NCI-H128 (cell line): ENCODE measurements around the gene ADI1.

ENCODE experiments used
- DNase-seq: peaks from one replicate; lab custom pipeline; 2025; ENCODE audit not compliant: unreplicated experiment; lab: John Stamatoyannopoulos, UW

The ADI1 gene

GRCh38 chr2:3519255-3520205 is at the start of gene ADI1:
Gene ADI1 (minus strand): TSS chr2:3519531. CDS start chr2:3519487, 44 bp downstream.
- DNase-seq, result no peak

DNA sequence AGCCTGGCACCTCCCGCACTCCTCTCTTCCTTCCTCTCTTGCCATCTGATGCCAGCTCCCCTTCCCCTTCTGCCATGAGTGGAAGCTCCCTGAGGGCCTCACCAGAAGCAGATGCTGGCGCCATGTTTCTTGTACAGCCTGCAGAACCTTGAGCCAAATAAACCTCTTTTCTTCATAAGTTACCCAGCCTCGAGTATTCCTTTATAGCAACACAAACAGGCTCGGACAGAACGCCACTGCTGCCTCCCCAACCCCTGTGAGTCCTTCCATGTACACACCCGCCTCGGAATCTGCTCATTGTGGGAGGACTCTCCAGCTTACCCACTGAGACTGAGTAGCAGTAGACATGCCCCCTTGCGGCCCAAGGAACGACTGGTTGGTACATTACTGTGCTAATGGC is 47.5 kb upstream of the ADI1 start:
- no peak for DNase-seq

DNA sequence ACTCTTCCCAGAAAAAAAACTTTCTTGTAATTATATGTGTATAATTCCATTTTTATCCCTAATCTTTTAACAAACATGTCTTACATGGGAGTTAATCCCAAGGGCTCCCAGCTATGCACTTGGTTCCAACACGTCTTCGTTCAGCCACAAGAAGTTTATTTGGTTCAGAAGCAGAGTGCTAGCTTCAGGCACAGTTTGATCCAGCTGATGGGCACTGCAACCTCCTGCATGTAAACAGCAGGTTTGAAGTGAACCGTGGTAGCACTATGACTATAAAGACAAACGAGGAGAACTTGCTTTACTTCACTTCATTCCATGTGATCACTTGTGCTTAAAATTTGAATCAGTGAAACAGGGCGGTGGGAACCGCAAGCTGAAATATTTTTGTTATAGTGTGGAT is 45.8 kb upstream of the ADI1 start:
- DNase-seq, result no peak

DNA sequence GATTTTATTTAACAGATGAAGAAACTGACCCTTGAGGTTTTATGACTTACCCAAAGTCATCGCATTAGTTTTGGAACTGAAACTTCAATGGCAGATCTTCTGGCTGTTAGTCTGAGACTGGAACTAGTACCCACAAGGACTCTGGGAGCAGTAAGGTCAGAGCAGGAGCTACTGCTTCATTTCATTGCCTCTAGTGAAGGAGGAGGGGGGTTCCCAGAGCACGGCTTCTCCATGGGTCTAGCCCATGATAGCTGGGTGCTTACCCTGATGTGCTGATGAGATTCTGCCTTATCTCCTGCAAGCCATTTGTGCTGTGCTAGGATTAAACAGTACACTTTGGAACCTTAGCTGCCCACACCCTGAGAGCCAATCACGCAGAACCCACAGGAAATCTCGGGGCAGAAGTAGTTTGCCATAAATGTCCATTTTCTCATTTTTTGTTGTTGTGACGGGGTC is 44.2 kb upstream of the ADI1 start:
- no peak for DNase-seq

DNA sequence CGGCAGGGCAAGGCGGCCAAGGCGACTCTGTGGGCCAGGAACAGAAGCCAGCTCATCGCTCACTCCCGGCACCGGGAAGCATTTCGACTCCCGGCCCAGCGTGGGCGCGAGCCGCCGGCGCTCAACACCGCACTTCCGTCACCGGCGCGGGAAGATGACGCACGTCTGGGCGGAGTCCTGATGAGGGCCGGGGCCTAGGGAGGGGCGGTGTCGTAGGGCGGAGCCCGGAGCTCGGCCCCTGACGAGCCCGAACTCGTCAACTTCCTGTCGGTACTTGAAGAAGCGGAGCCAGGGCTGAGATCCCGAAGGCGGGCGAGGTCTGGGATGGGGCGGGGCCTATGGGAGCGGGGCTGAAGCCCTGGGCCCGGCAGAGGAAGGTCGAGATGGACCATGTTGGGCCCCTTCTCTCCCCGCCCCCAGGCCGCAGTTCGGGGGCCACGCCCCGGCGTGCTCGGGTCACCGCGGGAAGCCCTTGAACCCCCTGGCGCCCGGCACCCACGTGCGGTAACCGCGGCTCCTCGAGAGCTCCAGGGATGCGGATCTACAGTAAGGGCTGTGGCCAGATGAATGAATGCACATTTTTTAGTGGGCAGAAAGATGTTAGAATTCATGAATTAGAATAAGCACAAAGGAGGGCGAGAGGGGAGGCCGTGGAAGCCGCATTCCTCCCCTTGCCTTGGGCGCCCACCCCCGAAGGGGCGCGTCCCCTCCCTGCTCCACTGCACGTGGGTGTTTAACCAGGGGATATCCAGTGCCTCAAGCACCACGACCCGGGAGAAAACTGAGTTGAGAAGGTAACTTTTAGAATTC is 39.1 kb upstream of the ADI1 start, which contains the start of gene RNASEH1:
RNASEH1 (minus strand) TSS at position 129 of the 810 bp plus-strand sequence; CDS start at position 56, 73 bp downstream.
- peak; percentile 93 for DNase-seq

DNA sequence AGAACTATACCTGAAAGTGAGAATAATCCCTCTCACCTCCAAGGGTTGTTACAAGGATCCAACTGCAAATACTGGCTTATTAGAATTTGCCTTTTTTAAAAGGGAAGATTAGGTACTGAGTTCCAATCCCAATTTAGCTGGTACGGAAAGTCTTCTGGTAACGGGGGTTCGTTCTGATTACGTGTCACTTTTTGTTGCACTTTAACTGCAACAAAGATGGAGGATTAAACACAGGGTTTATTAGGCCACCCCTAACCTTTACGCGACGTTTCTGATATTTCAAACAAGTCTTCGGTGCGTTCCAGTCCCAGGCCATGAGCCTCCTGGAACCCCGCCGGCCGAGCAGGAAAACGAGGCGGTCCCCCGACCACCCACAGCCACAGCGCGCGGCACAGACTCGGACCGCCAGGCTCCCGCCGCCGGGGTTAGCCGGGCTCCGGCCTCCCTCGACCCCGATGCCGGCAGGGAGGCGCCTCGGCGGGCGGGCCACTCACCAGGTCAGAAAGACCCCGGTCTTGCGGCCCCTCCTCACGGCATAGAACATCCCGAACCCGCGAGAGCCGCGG is 38.4 kb upstream of the ADI1 start:
- DNase-seq, result no peak

GRCh38 chr2:3553946-3554345 is 34.6 kb upstream of the ADI1 start:
- no peak for DNase-seq

DNA sequence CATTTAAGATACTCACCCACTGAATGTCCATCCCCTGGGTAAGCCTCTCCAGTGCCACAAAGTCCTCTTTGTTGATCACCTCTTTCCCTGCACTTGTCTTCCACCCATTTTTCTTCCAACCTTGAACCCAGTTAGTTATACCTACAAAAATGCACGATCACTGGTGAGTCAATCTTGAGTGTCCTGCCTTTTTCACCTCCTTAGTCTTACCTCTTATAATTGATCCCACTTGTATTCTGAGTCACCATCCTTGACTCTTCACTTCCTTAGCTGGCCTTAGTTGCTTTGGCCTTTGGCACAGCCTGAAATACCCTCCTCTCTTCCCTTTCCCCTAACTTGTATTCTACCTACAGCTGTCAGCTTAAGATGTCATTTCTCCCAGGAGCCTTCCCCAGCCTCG is 28.6 kb upstream of the ADI1 start:
- DNase-seq, result no peak

GRCh38 chr2:3545788-3546478 is 26.6 kb upstream of the ADI1 start:
- no peak for DNase-seq

GRCh38 chr2:3543023-3543683 is 23.8 kb upstream of the ADI1 start:
- DNase-seq, result no peak

- DNase-seq, result no peak
These were observed 22.8 kb upstream of the ADI1 start for GRCh38 chr2:3542107-3542506.

- no peak for DNase-seq
These were observed 20.5 kb upstream of the ADI1 start for GRCh38 chr2:3539836-3540235.

DNA sequence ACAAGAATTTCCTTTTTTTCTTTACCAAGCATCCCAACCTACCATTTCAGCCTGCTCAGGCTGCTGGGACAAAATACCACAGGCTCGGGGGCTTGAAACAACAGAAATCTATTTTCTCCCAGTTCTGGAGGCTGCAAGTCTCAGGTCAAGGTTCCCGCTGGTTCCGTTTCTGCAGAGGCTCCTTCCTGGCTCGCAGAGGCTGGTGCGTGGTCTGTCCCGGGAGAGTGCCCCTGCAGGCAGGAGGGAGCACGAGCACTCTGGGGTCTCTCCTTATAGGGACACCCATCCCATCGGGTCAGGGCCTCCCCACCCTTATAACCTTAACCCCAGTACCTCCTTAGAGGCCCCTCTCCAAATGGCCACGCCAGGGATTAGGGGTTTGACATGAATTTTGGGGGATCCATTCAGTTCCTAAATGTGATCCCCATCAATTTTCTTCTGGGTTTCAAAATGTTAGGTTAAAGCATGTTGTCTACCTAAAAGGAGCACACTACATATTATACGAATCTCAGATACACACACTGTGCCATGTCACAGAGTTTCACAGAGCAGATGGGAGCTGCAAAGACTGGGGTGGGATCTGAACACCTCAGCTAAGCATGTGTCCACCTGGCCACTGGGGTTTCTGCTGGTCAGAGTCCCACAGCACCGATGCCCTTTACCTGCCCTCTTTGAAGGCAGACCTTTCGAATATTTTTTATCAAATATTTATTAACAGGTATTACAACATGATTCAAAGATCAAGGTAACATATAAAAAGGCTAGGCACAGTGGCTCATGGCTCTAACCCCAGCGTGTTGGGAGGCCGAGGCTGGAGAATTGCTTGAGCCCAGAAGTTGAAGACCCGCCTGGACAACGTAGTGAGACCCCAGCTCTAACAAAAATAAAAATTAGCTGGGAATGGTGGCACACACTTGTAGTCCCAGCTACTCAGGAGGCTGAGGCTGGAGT is 17.6 kb upstream of the ADI1 start:
- no peak for DNase-seq

DNA sequence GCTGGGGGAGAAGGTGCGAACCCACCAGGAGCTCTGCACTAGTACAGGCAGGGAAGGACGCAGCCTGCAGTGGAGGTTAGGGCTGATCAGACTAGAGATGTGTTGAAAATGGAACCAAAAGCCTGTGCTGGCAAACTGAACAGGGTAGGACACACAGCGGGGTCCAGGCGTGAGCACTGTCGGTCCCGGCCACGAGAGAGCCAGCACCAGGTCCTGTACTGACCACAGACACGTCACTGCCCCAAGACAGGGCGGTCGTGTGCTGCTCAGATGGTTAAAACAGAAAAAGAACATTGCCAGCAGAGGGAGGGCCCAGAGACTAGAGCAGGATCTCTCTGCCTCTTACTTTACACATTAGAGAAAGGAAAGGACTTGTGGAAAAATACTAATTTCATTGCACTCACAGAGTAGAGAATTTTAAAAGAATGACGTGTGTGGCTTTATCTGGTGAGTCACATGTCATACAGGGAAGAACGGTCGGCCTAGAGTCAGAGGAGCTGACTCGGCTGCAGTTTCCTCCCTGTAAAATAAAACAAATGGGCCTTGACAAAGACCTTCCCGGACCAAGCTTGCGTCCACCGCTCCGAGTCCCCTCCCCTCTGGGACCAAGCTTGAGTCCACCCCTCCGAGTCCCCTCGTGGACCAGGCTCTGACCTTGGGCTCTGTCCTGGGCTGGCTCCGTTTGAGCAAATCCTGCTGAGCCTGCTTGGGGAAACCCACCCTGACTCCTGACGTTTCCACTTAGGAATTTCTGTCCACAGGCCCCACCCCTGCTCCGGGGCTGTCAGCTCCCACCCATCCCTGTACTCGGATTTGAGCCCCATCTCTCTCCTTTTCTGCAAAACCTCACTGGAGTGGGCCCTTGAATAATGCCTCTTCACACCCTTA is 16.7 kb upstream of the ADI1 start:
- no peak for DNase-seq

GRCh38 chr2:3535467-3535793 is 16.1 kb upstream of the ADI1 start:
- DNase-seq, result no peak

DNA sequence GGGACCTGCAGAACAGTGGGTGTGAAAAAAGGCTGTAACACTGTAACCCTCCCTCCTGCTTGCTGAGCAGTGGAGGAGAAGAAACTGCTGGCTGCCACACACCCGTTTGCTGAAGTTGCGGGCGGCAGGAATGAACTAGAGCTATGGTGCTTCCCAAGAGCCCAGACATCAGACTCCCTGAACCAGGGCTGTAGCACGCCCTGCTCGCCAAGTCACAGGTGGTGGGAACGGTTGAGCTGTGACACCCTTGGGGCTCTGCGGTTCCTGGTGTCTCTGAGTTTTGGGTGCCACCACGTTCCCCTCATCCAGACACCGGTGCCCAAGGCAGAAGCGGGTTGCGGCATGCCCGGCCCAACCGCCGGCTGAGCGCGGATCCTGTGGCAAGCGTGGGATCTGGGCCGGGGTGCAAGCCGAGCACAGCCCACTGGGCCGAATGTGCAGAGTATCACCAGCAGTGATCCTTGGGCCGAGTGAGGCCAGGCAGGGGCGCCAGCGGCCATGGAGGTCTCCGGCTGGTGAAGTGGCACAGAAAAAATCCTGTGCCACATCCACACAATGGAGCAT is 15.0 kb upstream of the ADI1 start:
- no peak for DNase-seq

DNA sequence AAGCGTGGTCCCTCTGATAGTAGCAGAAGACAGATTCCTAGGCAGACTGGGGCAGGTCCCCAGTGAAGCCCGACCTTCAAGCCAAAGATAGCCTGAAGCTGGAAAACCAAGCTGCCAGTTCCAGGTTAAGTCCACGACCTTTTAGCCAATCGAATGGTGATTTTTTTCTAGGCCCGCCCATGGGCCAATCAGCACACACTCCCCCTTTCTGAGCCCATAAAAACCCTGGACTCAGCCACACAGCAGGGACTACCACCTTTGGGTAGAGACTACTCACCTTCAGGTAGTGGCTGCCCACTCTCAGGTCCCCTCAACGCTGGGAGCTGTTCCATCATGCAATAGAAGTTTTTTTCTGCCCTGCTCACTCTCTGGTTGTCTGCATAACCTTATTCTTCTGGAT is 14.5 kb upstream of the ADI1 start:
- no peak for DNase-seq

- no peak for DNase-seq
These were observed 13.6 kb upstream of the ADI1 start for GRCh38 chr2:3532941-3533340.
